ENCODE data around the gene BLID.
A peak's percentile ranks its signal among the peaks of the same experiment; 100 is the strongest.

BLID gene

GRCh38 chr11:122131126-122131525, 15.1 kb upstream of the BLID start:
- H3K27ac ChIP-seq (replicated peaks; ENCODE audit: low read length): no peak overlapping the region
- H3K79me1 ChIP-seq (ENCODE audit: low read depth, low read length): no peaks in the 10 kb centered on the region
- H3K4ac ChIP-seq (ENCODE audit: low read length): no peak overlapping the region
- DNase-seq (ENCODE audit: low spot score): no peak
- H2BK5ac ChIP-seq (ENCODE audit: low read length): no peak overlapping the region
- no peak overlapping the region for H2BK120ac ChIP-seq (ENCODE audit: low read depth, low read length)
- H3K4me1 ChIP-seq (ENCODE audit: control insufficient read depth in 2 of 2, insufficient read depth in 1 of 2, low read depth in 1 of 2, low read length in 2 of 2): peaks cover 0 to 6% of the 10 kb centered on the region in 2 donors
- H3K27me3 ChIP-seq (ENCODE audit: control insufficient read depth in 3 of 3, insufficient read depth in 3 of 3, low read depth in 1 of 3, low read length in 3 of 3): no peaks in the 10 kb centered on the region
- no peak overlapping the region for H3K4me3 ChIP-seq (ENCODE audit: low read length in 2 of 2)
- H4K91ac ChIP-seq (ENCODE audit: low read depth, low read length, poor library complexity): no peak overlapping the region
- H2AK5ac ChIP-seq (ENCODE audit: low read depth, low read length): no peak overlapping the region
- H4K8ac ChIP-seq (ENCODE audit: low read depth, low read length): no peak overlapping the region
- no peak overlapping the region for H3K9ac ChIP-seq (ENCODE audit: low read depth, low read length, poor library complexity)
- no peaks in the 10 kb centered on the region for H3K9me3 ChIP-seq (replicated peaks in 1 of 2; ENCODE audit: control insufficient read depth in 2 of 2, insufficient read depth in 1 of 2, low read depth in 1 of 2, low read length in 2 of 2)
- H3K23ac ChIP-seq (ENCODE audit: low read depth, low read length, poor library complexity): no peak overlapping the region
- no peak overlapping the region for H3K14ac ChIP-seq (ENCODE audit: low read length)
- H2BK12ac ChIP-seq (ENCODE audit: low read length): no peak overlapping the region
- H3K4me2 ChIP-seq (ENCODE audit: insufficient read depth, low read length, poor library complexity, severe bottlenecking): no peak overlapping the region
- H3K36me3 ChIP-seq (replicated peaks in 1 of 2; ENCODE audit: control insufficient read depth in 2 of 2, insufficient read depth in 2 of 2, low read length in 2 of 2): no peaks in the 10 kb centered on the region
- H2AFZ ChIP-seq (ENCODE audit: low read length): no peak overlapping the region
- no peak overlapping the region for H3K18ac ChIP-seq (ENCODE audit: low read length)
- no CpG with 5 or more reads among the region's 2 CpGs for WGBS, 2 donors (ENCODE audit: extremely low coverage in 2 of 2, insufficient read length in 2 of 2, insufficient replicate concordance in 1 of 2)
- H2BK15ac ChIP-seq (ENCODE audit: low read length): no peak overlapping the region

- H2BK15ac ChIP-seq (ENCODE audit: low read length): no peak overlapping the region
- H3K4me2 ChIP-seq (ENCODE audit: insufficient read depth, low read length, poor library complexity, severe bottlenecking): no peak overlapping the region
- H3K4me1 ChIP-seq (ENCODE audit: control insufficient read depth in 2 of 2, insufficient read depth in 1 of 2, low read depth in 1 of 2, low read length in 2 of 2): peaks cover 0 to 8% of the 10 kb centered on the region in 2 donors
- no peaks in the 10 kb centered on the region for H3K9me3 ChIP-seq (replicated peaks in 1 of 2; ENCODE audit: control insufficient read depth in 2 of 2, insufficient read depth in 1 of 2, low read depth in 1 of 2, low read length in 2 of 2)
- no peak overlapping the region for H2AK5ac ChIP-seq (ENCODE audit: low read depth, low read length)
- no peak for DNase-seq (ENCODE audit: low spot score)
- no CpG with 5 or more reads among the region's 5 CpGs for WGBS, 2 donors (ENCODE audit: extremely low coverage in 2 of 2, insufficient read length in 2 of 2, insufficient replicate concordance in 1 of 2)
- H2BK120ac ChIP-seq (ENCODE audit: low read depth, low read length): no peak overlapping the region
- no peak overlapping the region for H3K14ac ChIP-seq (ENCODE audit: low read length)
- no peaks in the 10 kb centered on the region for H3K36me3 ChIP-seq (replicated peaks in 1 of 2; ENCODE audit: control insufficient read depth in 2 of 2, insufficient read depth in 2 of 2, low read length in 2 of 2)
- H4K8ac ChIP-seq (ENCODE audit: low read depth, low read length): no peak overlapping the region
- H4K91ac ChIP-seq (ENCODE audit: low read depth, low read length, poor library complexity): no peak overlapping the region
- no peak overlapping the region for H3K4me3 ChIP-seq (ENCODE audit: low read length in 2 of 2)
- H2AFZ ChIP-seq (ENCODE audit: low read length): no peak overlapping the region
- H3K27me3 ChIP-seq (ENCODE audit: control insufficient read depth in 3 of 3, insufficient read depth in 3 of 3, low read depth in 1 of 3, low read length in 3 of 3): no peaks in the 10 kb centered on the region
- H2BK5ac ChIP-seq (ENCODE audit: low read length): no peak overlapping the region
- no peak overlapping the region for H3K9ac ChIP-seq (ENCODE audit: low read depth, low read length, poor library complexity)
- H3K23ac ChIP-seq (ENCODE audit: low read depth, low read length, poor library complexity): no peak overlapping the region
- H3K4ac ChIP-seq (ENCODE audit: low read length): no peak overlapping the region
- H3K79me1 ChIP-seq (ENCODE audit: low read depth, low read length): no peaks in the 10 kb centered on the region
- H3K27ac ChIP-seq (replicated peaks; ENCODE audit: low read length): no peak overlapping the region
- no peak overlapping the region for H2BK12ac ChIP-seq (ENCODE audit: low read length)
- H3K18ac ChIP-seq (ENCODE audit: low read length): no peak overlapping the region
Observed at GRCh38 chr11:122128146-122128545, 12.1 kb upstream of the BLID start.

- Histone ChIP-seq H3K9ac (ENCODE audit: low read depth, low read length, poor library complexity) (no peak overlapping the region), H2BK120ac (ENCODE audit: low read depth, low read length) (no peak overlapping the region), H3K27me3 (ENCODE audit: control insufficient read depth in 3 of 3, insufficient read depth in 3 of 3, low read depth in 1 of 3, low read length in 3 of 3) (no peaks in the 10 kb centered on the region), H2BK12ac (ENCODE audit: low read length) (no peak overlapping the region), H3K4me2 (ENCODE audit: insufficient read depth, low read length, poor library complexity, severe bottlenecking) (no peak overlapping the region), H3K14ac (ENCODE audit: low read length) (no peak overlapping the region), H3K4me3 (ENCODE audit: low read length in 2 of 2) (no peak overlapping the region), H3K4ac (ENCODE audit: low read length) (no peak overlapping the region), H2BK5ac (ENCODE audit: low read length) (no peak overlapping the region), H4K8ac (ENCODE audit: low read depth, low read length) (no peak overlapping the region), H3K36me3 (replicated peaks in 1 of 2; ENCODE audit: control insufficient read depth in 2 of 2, insufficient read depth in 2 of 2, low read length in 2 of 2) (no peaks in the 10 kb centered on the region), H4K91ac (ENCODE audit: low read depth, low read length, poor library complexity) (no peak overlapping the region), H3K18ac (ENCODE audit: low read length) (no peak overlapping the region), H3K23ac (ENCODE audit: low read depth, low read length, poor library complexity) (no peak overlapping the region), H3K4me1 (ENCODE audit: control insufficient read depth in 2 of 2, insufficient read depth in 1 of 2, low read depth in 1 of 2, low read length in 2 of 2) (peaks cover 0 to 8% of the 10 kb centered on the region in 2 donors), H2BK15ac (ENCODE audit: low read length) (no peak overlapping the region), H3K9me3 (replicated peaks in 1 of 2; ENCODE audit: control insufficient read depth in 2 of 2, insufficient read depth in 1 of 2, low read depth in 1 of 2, low read length in 2 of 2) (no peaks in the 10 kb centered on the region), H2AK5ac (ENCODE audit: low read depth, low read length) (no peak overlapping the region), H3K79me1 (ENCODE audit: low read depth, low read length) (no peaks in the 10 kb centered on the region), H3K27ac (replicated peaks; ENCODE audit: low read length) (no peak overlapping the region), H2AFZ (ENCODE audit: low read length) (no peak overlapping the region)
- no peak for DNase-seq (ENCODE audit: low spot score)
- WGBS, 2 donors (ENCODE audit: extremely low coverage in 2 of 2, insufficient read length in 2 of 2, insufficient replicate concordance in 1 of 2): no CpG with 5 or more reads among the region's 1 CpG
Observed at GRCh38 chr11:122127020-122127419, 11.0 kb upstream of the BLID start.

- Histone ChIP-seq H2AFZ (ENCODE audit: low read length) (peak overlapping the region; percentile 59), H3K9me3 (replicated peaks in 1 of 2; ENCODE audit: control insufficient read depth in 2 of 2, insufficient read depth in 1 of 2, low read depth in 1 of 2, low read length in 2 of 2) (no peaks in the 10 kb centered on the region), H3K79me1 (ENCODE audit: low read depth, low read length) (no peaks in the 10 kb centered on the region), H3K27ac (replicated peaks; ENCODE audit: low read length) (no peak overlapping the region), H4K8ac (ENCODE audit: low read depth, low read length) (no peak overlapping the region), H3K9ac (ENCODE audit: low read depth, low read length, poor library complexity) (no peak overlapping the region), H3K14ac (ENCODE audit: low read length) (no peak overlapping the region), H3K18ac (ENCODE audit: low read length) (no peak overlapping the region), H2BK120ac (ENCODE audit: low read depth, low read length) (no peak overlapping the region), H3K36me3 (replicated peaks in 1 of 2; ENCODE audit: control insufficient read depth in 2 of 2, insufficient read depth in 2 of 2, low read length in 2 of 2) (no peaks in the 10 kb centered on the region), H3K27me3 (ENCODE audit: control insufficient read depth in 3 of 3, insufficient read depth in 3 of 3, low read depth in 1 of 3, low read length in 3 of 3) (no peaks in the 10 kb centered on the region), H3K23ac (ENCODE audit: low read depth, low read length, poor library complexity) (no peak overlapping the region), H3K4ac (ENCODE audit: low read length) (no peak overlapping the region), H3K4me2 (ENCODE audit: insufficient read depth, low read length, poor library complexity, severe bottlenecking) (no peak overlapping the region), H2BK15ac (ENCODE audit: low read length) (no peak overlapping the region), H2BK5ac (ENCODE audit: low read length) (no peak overlapping the region), H4K91ac (ENCODE audit: low read depth, low read length, poor library complexity) (no peak overlapping the region), H2AK5ac (ENCODE audit: low read depth, low read length) (no peak overlapping the region), H2BK12ac (ENCODE audit: low read length) (no peak overlapping the region), H3K4me3 (ENCODE audit: low read length in 2 of 2) (no peak overlapping the region), H3K4me1 (ENCODE audit: control insufficient read depth in 2 of 2, insufficient read depth in 1 of 2, low read depth in 1 of 2, low read length in 2 of 2) (peaks cover 0 to 8% of the 10 kb centered on the region in 2 donors)
- WGBS, 2 donors (ENCODE audit: extremely low coverage in 2 of 2, insufficient read length in 2 of 2, insufficient replicate concordance in 1 of 2): no CpG with 5 or more reads among the region's 4 CpGs
- no peak for DNase-seq (ENCODE audit: low spot score)
Observed at GRCh38 chr11:122126024-122126688, 10.1 kb upstream of the BLID start.

Data from neuronal stem cell (in vitro differentiated cells).